GM19240 (cell line): ENCODE results near the gene ZNF614.
"Not testable (repeated sequence)": the region's sequence is repeated elsewhere in the genome, so short reads cannot be mapped to it uniquely, and the experiment has no call there.

Experiments
- DNase-seq: peaks from one replicate; pipeline ENCODE4 v3.0.0; 2011; ENCODE audit warnings: low spot score; ENCODE audit not compliant: insufficient read length

Gene ZNF614

DNA sequence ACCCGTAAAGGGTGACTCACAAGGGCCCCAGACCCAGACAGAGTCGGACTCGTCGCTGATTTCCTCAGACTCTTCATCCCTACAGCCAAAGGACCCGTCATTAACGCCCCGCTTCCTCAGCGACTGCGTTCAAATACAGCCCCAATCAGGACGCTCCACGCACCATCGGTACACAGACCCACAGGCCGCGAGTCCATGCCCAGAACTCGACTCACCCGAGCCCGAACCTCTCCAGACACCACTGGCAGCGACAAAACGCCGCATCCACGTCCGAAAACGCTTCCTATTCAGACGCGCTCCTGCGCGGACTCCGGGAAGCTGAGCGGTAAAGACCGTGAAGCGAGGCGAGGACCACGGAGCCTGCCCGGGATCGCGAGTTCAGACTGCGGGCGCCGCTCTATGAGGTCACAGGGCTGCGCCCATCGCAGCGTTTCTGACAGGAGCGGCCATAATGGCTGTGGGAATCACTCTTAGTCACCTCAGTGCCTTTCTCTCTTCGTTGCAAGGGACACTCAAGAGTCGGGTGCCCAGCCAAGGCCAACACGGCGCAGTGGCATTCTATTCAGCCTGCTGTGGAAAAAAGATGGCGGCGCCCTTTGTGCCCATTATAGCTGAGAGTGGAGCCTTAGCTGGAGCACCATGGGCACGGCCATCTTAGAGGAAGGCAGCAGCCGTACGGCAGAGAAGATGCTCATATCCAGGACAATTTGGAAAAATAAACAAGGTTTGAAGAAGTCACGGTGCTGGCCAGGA lies at the start of gene ZNF614:
ZNF614 (minus strand) TSS at position 353 of the 753 bp plus-strand sequence. CDS start 2,634 bp downstream, outside the sequence.
- DNase-seq = peak; percentile 85

DNA sequence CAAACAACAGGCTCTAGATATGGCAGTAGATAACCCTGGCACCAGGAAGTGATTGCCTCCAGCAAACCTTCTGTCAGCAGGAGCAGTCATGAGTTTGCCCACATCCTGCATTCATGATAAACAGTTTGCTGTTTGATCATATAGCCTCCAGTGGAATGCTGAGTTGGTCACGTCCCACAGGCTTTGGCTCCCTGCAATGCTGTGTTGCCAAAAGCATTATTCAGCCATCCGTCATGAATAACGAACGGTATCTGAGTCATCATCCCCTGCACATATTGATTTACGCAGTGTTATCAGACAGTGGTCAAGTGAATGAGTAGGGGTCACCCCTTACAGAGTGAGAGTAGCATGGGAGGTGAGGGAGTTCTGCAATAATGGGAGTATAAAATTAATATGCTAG lies 42.3 kb upstream of the ZNF614 start:
- no peak for DNase-seq

DNA sequence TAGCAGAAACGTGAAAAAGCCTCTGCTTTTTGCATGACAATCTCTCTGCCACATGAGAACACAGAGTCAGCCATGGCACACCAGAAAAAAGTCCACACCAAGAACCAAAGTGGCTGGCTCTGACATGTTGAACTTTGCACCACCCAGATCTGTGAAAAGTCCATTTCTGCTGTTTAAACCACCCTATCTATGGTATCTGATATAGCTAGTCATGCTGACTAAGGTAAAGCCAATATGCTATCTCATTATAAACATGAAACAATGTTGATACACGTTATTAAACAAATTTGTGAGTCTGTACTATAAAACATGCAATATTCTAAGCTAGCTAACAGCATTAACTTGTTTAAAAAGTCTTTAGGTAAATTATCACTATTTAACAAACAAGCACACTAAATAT lies 41.5 kb upstream of the ZNF614 start:
- DNase-seq = no peak

DNA sequence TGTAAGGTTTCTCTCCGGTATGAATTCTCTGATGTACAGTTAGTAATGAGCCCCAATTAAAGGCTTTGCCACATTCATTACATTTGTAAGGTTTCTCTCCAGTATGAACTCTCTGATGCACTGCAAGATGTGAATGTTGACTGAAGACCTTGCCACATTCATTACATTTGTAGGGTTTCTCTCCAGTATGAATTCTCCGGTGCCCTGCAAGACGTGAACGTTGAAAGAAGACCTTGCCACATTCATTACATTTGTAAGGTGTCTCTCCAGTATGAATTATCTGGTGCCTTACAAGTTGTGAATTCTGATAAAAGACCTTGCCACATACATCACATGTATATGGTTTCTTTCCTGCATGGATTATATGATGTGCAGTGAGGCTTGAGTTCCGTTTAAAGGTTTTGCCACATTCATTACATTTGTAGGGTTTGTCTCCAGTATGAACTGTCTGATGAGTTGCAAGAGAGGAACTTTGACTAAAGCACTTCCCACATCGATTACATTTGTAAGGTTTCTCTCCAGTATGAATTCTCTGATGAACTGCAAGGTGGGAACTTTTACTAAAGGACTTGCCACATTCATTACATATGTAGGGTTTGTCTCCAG lies 38.2 kb upstream of the ZNF614 start:
- no peak for DNase-seq

DNA sequence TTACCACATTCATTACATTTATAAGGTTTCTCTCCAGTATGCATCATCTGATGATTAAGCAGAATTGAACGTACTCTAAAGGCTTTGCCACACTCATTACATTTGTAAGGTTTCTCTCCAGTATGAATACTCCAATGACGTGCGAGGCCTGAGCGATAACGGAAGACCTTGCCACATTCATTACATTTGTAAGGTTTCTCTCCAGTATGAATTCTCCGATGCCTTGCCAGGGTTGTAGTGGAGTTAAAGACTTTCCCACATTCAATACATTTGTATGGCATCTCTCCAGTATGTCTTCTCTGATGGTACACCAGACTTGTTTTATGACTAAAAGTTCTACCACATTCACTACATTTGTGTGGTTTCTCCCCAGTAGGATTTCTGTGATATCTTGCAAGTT lies 37.2 kb upstream of the ZNF614 start:
- no peak for DNase-seq

DNA sequence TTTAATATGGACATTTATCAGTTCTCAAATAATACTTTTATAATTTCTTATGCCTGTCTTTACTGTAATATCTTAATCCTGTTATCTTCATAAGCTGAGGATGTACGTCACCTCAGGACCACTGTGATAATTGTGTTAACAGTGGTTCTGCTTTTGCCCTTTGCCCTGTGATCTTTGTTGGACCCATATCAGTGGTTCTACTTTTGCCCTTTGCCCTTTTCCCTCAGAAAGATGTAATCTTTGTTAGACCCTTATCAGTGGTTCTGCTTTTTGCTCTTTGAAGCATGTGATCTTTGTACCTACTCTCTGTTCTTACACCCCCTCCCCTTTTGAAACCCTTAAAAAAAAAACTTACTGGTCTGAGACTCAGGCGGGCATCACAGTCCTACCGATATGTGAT lies 28.3 kb upstream of the ZNF614 start:
- not testable (repeated sequence) for DNase-seq

DNA sequence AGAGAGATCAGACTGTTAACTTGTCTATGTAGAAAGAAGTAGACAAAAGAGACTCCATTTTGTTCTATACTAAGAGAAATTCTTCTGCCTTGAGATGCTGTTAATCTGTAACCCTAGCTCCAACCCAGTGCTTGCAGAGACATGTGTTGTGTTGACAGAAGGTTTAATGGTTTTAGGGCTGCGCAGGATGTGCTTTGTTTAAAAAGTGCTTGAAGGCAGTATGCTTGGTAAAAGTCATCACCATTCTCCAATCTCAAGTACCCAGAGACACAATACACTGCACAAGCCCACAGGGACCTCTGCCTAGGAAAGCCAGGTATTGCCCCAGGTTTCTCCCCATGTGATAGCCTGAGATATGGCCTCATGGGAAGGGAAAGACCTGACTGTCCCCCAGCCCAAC lies 23.6 kb upstream of the ZNF614 start:
- DNase-seq = not testable (repeated sequence)

DNA sequence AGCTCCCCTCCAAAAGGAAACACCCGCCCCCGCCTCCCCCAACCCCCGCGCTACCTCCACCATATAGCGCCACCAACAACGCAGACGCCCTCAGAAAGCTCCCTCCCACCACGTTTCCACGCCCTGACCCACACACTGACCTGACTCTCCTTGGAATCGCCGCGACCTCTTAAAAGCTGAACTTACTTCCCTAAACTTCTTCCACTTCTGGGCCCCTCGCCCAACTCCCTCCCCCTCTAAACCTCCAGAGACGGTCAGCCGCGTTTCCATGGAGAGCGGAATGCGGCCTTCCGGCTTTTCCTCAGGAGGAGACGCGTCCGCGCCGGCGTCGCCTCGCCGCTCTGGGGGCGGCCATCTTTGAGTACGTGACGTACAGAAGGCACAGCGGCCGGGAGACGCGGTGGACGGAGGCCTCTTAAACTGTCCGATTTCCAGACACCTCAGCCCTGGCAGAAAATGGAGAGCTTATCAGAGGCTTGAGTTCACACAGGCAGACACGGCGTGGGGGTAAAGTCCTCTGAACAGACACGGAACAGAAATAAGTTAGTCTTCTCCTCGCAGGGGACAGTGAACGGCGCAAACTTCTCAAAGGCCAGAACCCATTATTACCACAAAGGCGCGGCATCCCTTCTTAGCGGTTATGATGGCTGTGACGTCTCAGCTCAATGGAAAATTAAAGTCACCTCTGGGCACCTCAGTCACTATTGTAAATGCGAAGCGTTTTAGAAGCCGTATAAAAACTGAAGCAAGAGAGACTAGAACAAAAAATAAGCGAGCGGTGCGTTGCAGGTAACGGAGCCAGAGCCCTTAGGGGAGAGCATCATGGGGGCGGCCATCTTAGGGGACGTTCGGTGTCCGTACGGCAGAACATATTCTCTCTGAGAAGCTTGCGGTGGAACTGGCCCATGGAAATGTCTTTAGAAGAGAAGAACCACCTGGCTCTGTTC lies 20.6 kb upstream of the ZNF614 start, which contains the start of gene ZNF432:
ZNF432 (minus strand) TSS at position 284 of the 947 bp plus-strand sequence. CDS start 1,970 bp downstream, outside the sequence.
- DNase-seq = peak; percentile 44

DNA sequence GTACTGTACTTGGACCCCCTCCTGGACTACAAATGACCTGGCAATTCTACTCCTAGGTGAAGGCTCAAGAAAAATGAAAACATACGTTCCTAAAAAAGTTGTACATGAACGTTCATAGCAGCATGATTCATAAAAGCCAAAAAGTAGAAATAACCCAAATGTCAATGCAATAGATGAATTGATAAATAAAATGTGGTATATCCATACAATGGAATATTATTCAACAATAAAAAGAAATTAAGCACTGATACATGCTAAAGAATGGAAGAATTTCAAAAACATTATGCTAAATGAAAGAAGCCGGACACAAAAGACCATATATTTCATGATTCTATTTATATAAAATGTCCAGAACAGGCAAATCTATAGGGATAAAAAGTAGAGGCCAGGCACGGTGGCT lies 11.0 kb upstream of the ZNF614 start:
- DNase-seq = no peak

DNA sequence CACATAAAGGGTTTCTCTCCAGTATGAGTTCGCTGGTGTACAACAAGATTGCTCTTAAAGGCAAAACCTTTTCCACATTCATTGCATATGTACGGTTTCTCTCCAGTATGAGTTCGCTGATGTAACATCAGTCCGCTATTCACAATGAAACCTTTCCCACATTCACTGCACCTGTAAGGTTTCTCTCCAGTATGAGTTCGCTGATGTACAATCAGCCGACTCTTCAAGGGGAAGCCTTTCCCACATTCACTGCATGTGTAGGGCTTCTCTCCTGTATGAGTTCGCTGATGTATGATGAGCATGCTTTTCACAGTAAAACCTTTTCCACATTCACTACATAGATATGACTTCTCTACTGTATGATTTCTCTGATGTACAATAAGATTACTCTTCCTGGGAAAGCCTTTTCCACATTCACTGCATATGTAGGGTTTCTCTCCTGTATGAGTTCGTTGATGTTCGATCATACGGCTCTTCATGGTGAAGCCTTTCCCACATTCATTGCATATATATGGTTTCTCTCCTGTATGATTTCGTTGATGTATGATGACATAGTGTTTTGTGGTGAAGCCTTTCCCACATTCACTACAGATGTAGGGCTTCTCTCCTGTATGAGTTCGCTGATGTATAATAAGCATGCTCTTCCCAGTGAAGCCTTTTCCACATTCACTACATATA lies 6.0 kb upstream of the ZNF614 start:
- DNase-seq = no peak

DNA sequence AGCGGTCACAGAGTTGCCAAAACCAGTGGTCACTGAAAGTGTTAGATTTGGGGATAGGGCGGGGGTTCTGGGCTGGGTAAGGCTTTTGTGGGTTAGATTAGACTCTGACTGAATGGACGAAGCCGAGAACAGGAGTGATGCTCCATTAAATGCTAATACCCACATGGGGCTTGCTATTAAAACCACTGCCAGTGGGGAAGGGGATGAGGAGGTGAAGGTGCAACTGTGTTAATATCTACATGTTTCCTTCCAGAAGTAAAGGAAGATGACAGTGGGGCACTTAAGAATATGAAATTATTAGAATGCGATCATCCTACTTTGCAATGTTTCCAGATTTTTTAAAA lies 573 bp upstream of the ZNF614 start:
- DNase-seq = no peak

DNA sequence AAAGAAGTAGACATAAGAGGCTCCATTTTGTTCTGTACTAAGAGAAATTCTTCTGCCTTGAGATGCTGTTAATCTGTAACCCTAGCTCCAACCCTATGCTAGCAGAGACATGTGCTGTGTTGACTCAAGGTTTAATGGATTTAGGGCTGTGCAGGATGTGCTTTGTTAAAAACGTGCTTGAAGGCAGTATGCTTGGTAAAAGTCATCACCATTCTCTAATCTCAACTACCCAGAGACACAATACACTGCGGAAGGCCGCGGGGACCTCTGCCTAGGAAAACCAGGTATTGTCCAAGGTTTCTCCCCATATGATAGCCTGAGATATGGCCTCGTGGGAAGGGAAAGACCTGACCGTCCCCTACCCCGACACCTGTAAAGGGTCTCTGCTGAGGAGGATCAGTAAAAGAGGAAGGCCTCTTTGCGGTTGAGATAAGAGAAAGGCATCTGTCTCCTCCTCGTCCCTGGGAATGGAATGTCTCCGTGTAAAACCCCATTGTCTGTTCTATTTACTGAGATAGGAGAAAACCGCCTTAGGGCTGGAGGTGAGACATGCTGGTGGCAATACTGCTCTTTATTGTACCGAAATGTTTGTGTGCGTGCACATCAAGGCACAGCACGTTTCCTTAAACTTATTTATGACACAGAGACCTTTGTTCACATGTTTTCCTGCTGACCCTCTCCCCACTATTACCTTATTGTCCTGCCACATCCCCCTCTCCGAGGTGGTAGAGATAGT lies 1.8 kb downstream of the ZNF614 start:
- DNase-seq = not testable (repeated sequence)

DNA sequence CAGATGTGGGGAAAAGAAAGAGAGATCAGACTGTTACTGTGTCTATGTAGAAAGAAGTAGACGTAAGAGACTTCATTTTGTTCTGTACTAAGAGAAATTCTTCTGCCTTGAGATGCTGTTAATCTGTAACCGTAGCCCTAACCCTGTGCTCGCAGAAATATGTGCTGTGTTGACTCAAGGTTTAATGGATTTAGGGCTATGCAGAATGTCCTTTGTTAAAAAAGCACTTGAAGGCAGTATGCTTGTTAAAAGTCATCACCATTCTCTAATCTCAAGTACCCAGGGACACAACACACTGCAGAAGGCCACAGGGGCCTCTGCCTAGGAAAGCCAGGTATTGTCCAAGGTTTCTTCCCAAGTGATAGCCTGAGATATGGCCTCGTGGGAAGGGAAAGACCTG lies 3.7 kb downstream of the ZNF614 start:
- DNase-seq = not testable (repeated sequence)

DNA sequence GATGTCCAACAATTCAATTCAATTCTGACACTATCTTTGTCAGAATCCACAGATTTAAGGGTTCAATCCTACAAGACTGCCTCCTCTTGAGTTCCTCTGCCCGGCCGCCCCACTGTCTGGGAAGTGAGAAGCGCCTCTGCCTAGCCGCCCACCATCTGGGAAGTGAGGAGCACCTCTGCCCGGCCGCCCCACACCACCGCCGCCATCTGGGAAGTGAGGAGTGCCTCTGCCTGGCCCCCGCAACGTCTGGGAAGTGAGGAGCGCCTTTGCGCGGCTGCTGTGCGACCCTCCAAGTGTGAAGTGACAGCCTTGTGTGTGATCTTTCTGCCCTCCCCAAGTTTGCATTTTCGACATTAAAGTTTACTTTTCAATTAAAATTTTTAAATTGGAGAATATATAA lies 6.0 kb downstream of the ZNF614 start:
- no peak for DNase-seq

DNA sequence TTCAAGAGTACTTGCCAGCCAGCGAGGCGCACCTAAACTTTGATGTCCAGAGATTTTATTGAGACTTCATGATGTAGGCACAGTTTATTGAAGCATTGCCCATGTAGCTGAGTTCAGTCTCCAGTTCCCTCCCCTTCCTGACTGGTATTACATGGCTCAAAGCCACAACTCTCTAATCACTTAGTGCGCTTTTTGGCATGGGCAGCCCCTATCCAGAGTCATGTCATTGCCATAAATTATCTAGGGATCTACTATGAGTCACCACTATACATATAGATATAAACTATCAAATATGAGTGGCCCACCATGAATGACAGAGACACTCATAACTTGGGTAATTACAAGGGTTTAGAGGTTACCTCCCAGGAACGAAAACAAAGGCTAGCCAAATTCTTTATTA lies 7.7 kb downstream of the ZNF614 start:
- DNase-seq = no peak

DNA sequence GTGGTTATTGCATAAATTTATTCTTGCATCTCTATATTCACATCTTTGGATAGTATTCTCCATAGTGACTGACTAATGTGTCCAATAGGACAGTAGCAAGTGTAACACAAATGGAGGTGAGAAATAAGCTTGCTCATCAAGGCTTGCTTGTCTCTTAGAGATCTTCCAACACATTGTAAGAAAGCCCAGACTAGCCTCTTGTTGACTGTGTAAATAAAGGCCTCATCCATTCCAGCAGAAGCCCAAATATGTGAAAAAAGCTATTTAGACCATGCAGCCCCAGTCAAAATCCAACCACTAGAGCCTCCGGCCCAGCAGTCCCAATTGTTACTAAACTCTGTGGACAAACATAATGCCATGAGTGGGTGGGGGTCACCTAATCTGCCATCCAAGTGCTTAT lies 17.5 kb downstream of the ZNF614 start:
- DNase-seq = no peak

DNA sequence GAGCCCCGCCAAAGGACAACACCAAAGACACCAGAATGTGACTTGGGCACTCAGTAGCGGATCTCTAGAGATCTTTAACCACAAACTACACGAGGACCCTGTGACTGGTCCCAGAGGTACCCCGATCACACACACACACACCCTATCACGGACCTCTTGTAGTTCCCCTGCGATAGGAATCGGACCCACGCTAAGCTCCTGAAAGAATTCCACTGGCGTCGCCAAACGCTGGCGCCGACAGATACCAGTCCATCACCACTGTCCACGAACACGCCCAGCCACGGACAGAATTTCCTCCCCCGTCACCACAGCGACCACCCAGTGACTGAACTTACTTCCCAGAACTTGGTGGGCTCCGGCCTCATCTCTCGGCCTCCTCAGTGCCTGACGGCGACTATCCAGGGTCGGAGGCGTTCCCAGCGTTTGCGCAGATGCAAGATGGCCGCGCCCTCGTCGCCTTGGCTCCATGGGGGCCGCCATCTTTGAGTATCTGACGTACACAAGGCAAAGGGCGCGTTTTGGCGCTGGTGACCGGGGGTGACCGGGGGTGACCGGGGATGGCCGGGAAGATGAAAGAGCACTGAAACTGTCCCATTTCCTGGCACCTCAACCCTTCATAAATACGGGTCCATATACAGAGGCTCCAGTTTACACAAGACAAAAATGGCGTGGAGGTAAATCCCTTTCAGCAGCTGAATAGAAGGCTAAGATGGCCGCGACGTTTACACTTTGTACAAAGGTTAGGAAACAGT lies 20.2 kb downstream of the ZNF614 start, which contains the start of gene ZNF615:
ZNF615 (minus strand) TSS at position 406 of the 752 bp plus-strand sequence. CDS start 4,500 bp downstream, outside the sequence.
- DNase-seq = peak; percentile 42

DNA sequence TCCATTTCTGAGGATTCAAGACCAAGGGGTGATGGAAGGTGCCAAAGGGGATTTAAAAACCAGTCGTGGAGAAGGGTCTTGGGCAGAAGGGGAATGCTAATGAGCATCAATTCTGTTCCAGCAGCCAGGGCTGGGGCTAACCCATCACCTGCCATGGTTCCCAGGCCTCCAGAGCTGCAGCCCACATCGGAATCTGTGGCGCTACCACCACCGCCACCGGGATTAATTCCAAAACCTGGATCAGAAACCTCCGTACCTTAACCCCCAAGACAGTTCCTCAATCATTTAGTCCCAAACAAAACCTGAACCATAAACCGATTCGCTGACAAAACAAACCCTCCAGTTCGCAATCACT lies 20.8 kb downstream of the ZNF614 start:
- DNase-seq = no peak

DNA sequence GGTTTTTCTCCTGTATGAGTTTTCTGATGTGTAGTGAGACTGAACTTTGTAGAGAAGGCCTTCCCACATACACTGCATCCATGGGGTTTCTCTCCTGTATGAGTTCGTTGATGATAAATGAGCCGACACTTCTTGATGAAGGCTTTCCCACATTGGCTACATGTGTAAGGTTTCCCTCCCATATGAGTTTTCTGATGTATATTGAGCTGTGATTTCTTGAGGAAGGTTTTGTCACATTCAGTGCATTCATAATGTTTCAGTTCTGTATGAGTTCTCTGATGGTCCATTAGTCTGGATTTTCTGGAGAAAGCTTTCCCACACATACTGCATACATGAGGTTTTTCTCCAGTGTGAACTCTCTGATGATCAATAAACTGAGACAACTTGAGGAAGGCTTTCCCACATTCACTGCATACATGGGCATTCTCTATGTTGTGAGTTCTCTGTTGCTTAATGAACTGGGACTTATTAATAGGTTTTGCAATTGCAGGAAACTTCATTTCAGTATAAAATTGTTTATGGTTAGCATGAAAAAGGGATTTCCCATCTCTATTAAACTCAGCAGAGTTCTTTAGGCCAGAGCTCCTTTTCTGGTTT lies 34.0 kb downstream of the ZNF614 start:
- DNase-seq = no peak

DNA sequence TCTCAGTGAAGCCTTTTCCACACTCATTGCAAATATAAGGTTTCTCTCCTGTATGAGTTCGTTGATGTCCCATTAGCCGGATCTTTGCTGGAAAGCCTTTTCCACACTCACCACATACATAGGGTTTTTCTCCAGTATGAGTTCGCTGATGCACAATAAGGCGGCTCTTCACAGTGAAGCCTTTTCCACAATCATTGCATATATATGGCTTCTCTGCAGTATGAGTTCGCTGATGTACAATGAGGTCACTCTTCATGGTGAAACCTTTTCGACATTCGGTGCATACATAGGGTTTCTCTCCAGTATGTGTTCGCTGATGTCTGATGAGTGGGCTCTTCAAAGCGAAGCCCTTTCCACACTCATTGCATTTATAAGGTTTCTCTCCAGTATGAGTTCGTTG lies 34.8 kb downstream of the ZNF614 start:
- no peak for DNase-seq
